Erythroblast (primary cell): Measurements from ENCODE around the gene USP8.
"Not testable (repeated sequence)": the region's sequence is repeated elsewhere in the genome, so short reads cannot be mapped to it uniquely, and the experiment has no call there.

ENCODE experiments used
- DNase-seq, 2 experiments: peaks; one replicate each; lab custom pipeline; 2025; lab: John Stamatoyannopoulos, UW
- GATA1 ChIP-seq: IDR thresholded peaks from 2 replicates; pipeline ENCODE4 v1.6.1; 2011; ENCODE audit warnings: low read depth, mild to moderate bottlenecking, control low read depth, low read length, moderate library complexity
- POLR2A ChIP-seq: IDR thresholded peaks from 2 replicates; pipeline ENCODE4 v1.6.1; 2011; ENCODE audit warnings: mild to moderate bottlenecking, low read length

Gene USP8

DNA sequence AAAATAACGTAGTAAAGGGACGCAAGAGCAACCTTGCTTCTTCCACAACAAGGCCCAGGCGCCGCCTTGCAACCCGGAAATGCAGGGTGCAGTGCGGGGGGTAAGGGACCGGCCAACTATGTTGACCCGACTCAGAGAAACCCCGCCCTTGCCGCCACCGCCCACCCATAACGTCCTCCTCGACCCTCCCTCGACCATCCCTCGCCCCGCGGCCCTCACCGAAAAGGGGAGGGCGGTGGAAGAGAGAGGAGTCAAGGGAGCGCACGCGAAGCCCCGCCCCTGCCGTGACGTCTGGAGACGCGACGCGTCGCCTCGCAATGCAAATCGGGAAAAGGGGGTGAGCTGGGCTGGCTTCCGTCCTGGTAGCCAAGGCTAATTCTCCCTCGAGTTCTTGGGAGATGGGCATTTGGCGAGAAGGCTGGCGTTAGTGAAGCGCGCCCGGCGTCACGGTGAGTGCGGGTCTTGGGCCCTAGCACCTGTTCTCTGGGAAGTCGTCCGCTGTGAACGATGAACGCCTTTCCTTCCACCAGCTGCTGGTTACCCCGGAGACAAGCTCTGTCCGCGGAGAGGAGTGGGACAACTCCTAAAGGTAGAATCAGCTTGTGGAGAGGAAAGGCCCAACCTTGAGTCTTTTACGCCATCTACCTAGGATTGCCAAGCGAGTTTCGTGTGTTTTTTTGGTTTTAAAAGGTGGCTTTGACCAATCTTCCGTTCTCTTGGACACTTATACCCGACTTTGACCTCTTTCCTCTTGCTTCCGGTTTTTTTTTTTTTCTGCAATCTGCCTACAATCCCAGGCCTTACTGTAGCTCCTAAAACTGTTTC, at the start of gene USP8:
Gene USP8, plus strand, starts transcription at position 340 of the 825 bp plus-strand sequence. CDS start 14,669 bp downstream, outside the sequence.
- peak; percentile 98 for DNase-seq

DNA sequence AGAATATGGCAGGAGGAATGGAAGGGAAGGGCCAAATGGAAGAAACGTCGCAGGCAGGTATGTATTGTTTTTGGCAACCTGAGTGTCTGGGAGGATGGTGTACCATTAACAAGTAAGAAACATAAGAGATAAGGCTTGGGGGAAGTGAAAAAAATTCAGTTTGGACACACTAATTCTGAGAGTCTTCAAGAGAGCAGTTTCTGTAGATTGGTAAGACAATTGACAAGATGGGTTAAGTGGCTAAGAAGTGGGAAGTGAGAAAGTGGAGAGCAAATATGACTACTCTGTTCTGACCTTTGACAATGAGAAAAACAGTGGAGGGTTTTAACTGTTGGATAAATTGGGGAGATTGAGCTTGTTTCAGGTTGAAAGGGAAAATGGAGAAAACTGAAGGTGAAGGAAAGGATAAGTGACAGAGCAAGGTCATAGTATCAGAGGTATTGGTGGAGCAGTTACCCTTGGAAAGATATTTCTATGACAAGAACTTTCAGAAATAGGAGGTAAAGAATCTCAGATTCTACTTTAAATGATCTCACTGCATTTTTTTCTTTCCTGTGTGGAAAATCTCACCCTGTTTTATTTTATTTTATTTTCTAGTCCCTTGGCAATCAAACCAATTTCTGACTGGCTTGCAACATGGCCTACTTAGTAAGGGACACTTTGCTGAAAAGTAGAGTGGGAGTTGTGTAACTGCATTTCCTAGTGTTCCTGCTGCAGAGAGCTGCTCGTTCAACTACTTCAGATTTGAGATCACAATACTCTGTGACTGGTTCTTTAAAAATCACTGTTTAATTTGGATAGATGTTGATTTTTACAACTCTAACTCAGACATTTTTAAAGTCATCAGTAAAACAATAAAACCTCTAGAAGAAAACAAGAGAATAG, 46.1 kb upstream of the USP8 start:
- TF ChIP-seq POLR2A: no peak
- no peak for TF ChIP-seq GATA1
- no peak for DNase-seq

More for the DNA sequence above, at the start of gene USP8:
- peak; percentile 98 for TF ChIP-seq POLR2A
- TF ChIP-seq GATA1: no peak

DNA sequence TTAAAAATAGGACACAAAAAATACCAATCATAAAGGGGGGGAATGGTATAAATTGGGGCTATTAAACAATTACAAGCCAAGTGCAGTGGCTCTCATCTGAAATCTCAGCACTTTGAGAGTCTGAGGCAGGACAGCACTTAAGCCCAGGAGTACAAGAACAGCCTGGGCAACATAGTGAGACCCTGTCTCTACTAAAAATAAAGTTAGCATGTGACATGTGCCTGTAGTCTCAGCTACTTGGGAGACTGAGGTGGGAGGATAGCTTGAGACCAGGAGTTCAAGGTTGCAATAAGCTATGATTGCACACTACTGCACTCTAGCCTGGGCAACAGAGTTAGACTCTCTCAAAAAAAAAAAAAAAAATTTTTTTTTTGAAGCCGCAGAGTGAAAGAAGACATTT, 45.4 kb upstream of the USP8 start:
- no peak for DNase-seq
- TF ChIP-seq POLR2A (no peak), GATA1 (no peak)

DNA sequence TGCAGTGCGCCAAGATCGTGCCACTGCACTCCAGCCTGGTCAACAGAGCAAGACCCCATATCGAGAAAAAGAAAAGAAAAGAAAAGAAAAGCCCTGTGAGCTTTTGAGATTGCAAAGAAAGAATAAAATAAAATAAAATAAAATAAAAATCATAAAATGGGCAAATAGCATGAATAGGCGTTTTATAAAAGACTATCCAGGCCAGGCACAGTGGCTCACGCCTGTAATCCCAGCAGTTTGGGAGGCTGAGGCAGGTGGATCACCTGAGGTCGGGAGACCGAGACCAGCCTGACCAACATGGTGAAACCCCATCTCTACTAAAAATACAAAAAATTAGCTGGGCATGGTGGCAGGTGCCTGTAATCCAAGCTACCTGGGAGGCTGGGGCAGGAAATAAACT, 44.8 kb upstream of the USP8 start:
- DNase-seq: not testable (repeated sequence)

DNA sequence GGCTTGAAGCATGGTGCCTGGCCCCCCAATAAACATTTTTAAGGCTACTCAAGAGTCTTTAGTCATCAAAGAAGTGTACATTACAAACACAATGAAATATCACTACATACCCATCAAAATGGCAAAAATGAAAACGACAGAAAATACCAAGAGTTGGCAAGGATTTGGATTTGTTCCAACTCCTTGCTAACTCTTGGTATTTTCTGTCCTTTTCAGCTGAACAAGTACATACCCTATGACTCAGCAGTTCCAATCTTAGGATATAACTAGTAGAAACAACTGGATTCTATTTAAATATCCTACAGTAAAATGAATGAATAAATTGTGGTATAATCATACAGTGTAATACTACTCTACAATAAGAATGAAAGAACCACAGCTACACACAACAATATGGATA, 44.1 kb upstream of the USP8 start:
- DNase-seq: peak in 1 of 2 experiments; percentile 14
- TF ChIP-seq POLR2A (no peak), GATA1 (no peak)

DNA sequence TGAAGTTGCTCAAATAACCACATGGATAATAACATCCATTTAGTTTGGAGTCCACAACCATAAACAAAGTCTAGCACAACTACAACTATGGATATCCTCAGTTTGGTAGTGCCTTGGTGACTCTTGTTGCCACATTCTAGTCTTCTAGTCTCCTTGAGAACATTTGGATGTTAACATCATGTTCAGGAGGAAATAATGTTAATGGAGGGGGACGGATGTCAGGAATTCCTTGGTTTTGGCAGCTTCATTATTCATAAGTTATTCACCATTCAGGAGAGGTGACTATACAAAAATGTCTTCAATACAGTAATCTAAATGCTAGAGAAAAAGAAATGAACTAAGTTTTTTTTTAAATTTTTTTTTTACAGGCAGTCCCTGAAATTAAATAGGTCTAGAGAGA, 42.8 kb upstream of the USP8 start:
- no peak for DNase-seq
- no peak for TF ChIP-seq GATA1
- no peak for TF ChIP-seq POLR2A

DNA sequence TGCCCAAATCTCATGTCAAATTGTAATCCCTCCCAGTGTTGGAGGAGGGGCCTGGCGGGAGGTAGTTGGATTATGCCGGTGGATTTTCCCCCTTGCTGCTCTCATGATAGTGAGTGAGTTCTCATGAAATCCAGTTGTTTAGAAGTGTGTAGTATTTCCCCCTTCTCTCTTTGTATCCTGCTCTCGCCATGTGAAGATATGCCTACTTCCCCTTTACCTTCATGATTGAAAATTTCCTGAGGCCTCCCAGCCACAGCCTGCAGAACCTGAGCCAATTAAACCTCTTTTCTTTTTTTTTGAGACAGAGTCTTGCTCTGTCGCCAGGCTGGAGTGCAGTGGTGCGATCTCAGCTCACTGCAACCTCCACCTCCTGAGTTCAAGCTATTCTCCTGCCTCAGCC, 41.8 kb upstream of the USP8 start:
- not testable (repeated sequence) for DNase-seq

DNA sequence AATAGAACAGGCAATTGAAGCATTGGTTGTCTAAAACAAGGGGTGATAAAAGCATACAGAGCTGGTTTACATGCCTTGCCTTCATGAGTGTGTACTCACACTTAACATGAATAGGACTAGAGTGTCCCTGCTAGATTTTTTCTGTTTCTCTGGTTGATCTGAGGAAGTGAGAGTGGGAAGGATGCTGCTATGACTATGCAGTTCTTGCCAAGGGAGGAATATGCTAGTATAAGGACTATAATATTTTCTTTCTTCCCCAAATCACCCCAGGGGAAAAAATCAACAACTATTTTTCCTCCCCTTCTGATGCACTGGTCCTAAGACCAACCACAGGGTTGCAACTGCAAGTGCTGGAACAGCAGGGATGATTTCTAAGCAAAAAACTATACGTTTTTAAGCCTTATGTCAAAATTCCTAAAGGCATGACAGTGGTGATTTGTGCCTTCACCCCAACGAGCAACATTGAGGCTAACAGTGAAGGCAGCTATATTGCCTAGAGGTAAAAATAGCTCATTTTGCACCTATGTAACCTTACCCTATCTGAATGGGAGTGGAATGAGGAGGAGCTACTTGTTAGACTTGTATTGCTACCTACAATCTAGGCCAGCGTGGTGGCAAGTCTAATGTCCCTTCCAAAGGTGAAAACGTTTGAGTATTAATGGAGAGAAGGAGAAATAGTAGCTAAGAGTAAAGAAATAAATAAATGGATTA, 33.5 kb upstream of the USP8 start:
- TF ChIP-seq POLR2A (no peak), GATA1 (no peak)

DNA sequence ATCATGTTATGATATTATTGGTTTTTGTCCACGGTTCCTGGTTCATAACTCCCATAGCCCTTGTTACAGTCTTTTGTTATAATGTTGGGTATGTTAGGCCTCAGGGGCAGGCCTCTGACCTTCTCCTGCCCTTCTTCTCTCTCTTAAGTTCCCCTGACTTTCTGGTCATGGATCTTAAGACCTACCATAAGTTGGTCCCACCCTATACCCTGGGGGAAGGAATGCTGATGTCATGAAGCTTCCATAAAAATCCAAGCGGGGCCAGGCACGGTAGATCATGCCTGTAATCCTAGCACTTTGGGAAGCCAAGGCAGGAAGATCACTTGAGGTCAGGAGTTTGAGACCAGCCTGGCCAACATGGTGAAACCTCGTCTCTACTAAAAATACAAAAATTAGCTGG, 32.6 kb upstream of the USP8 start:
- not testable (repeated sequence) for DNase-seq

More for the DNA sequence above, 33.5 kb upstream of the USP8 start:
- DNase-seq: no peak

DNA sequence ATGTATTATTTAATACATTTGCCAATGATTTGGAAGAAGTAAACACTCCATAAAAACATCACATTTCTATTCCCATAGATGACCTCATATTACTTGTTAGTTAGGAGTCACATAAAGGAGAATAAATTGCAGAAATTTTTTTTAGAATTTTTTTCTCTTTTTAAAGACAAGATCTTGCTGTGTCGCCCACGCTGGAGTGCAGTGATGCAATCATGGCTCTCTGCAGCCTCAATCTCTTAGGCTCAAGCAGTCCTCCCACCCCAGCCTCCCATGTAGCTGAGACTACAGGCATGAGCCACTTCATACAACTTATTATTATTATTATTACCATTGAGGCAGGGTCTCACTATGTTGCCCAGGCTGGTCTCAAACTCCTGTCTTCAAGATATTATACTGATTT, 12.3 kb upstream of the USP8 start:
- peak in 1 of 2 experiments; percentile 23 for DNase-seq
- TF ChIP-seq GATA1 (no peak), POLR2A (no peak)

DNA sequence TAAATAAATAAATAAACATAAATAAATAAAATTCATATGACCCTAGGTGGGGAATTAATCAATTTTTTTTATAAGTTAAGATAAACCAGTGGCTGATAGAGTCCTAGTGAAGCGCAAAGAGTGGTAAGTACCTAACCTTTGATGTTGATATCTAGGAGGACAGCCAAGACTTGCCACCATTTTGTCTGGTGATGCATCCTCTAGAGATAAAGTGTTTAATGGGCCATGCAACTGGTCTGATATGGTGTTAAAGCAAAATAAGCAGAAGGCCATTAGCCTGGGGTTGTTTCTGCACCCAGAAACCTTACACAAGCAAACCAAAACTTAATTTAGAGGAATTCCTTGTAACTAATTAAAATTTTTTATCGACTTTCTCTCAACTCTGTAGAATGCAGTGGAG, 9.6 kb upstream of the USP8 start:
- TF ChIP-seq POLR2A: no peak
- no peak for TF ChIP-seq GATA1
- peak in 1 of 2 experiments; percentile 17 for DNase-seq

DNA sequence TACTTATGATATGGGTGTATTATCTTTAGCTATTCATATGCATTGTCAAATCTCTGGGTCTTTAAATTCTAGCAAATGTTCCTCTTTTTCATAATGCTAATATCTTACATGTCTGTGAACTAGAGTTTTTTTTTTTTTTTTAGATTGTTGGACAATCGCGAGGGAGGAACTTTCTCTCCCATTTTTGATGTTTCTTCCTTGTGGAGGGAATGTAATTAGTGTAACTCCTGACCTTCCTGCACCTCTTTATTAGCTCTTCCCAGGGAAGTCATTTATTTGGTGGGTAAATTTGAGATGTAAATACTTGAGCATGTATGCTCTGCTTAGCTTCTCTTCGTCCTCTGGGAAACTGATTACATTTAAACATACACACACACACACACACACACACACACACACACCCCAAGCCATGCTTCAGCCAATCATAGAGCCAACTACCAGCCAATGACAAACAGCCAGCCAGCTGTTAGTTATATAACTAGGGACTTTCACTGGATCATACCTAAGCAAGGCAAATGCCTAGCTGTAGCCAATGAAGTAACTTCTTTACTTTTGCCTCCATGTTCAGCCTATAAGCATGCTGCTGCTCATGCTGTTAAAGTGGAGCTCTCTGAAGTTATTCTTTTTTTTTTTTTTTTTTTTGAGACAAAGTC, 8.3 kb upstream of the USP8 start:
- TF ChIP-seq POLR2A (no peak), GATA1 (no peak)

DNA sequence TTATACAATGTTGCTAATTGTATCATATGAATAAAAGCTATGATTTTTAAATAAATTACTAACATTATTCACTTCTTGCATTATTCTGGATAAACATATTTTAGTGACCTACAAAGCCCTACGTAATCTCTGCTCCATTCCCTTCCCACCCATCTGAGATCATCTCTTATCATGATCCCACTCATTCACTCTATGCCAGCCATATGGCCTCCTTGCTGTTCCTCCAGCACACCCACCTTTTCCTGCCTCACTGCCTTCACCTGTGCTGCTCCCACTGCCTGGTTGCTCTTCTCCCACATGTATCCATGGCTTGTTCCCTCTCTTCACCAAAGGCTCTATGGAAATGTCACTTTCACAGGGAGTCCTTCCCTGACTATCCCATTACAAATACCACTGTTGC, 7.3 kb upstream of the USP8 start:
- DNase-seq: no peak
- TF ChIP-seq GATA1 (no peak), POLR2A (no peak)

More for the DNA sequence above, 8.3 kb upstream of the USP8 start:
- DNase-seq: peak; percentile 13

DNA sequence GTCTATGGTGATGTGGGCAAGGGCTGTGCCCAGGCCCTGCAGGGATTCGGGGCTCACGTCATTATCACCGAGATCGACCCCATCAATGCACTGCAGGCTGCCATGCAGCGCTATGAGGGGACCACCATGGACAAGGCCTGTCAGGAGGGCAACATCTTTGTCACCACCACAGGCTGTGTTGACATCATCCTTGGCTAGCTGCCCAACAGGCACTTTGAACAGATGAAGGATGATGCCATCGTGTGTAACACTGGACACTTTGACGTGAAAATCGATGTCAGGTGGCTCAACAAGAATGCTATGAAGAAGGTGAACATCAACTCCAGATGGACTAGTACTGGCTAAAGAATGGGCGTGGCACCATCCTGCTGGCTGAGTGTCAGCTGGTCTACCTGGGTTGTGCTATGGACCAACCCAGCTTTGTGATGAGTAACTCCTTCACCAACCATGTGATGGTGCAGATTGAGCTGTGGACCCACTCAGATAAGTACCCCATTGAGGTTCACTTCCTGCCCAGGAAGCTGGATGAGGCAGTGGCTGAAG, 6.1 kb upstream of the USP8 start:
- TF ChIP-seq GATA1 (no peak), POLR2A (no peak)
- peak; percentile 71 to 91 for DNase-seq
